Stomach (tissue), 9 donors: ENCODE data around the gene DISC1. TPM values are rescaled to one million over a fixed set of nuclear protein-coding genes. Genes with fewer than 3 reads are reported as not detected.

Experiments used
- DNase-seq, 2 donors: peaks; one replicate each; pipeline versions ENCODE4 v3.0.0 to v3.0.0-alpha.2; 2013 to 2019
- H3K27ac ChIP-seq, 5 donors: fragments of 200-600 bp in 4 of 5; sonication (generic) in 4 of 5; one replicate each; pipeline ENCODE4 v1.5.1; 2013 to 2019; ENCODE audit warnings: mild to moderate bottlenecking in 1 of 5, moderate library complexity in 1 of 5
- H3K27me3 ChIP-seq, 3 donors: fragments of 200-600 bp; sonication (generic); one replicate each; pipeline ENCODE4 v1.5.1; 2017 to 2019; ENCODE audit warnings: mixed run types in 1 of 3
- H3K36me3 ChIP-seq, 4 donors: fragments of 200-600 bp; sonication (generic); 1 replicate in 3 of 4; 2 replicates in 1 of 4; pipeline ENCODE4 v1.5.1; 2016 to 2019
- H3K4me1 ChIP-seq, 4 donors: fragments of 200-600 bp; sonication (generic); one replicate each; pipeline ENCODE4 v1.5.1; 2016 to 2019
- H3K4me3 ChIP-seq, 4 donors: fragments of 200-600 bp; sonication (generic) in 3 of 4; one replicate each; pipeline ENCODE4 v1.5.1; 2016 to 2019; ENCODE audit warnings: mild to moderate bottlenecking in 1 of 4
- H3K9me3 ChIP-seq, 4 donors: fragments of 200-600 bp; sonication (generic); one replicate each; pipeline ENCODE4 v1.5.1; 2016 to 2019
- EP300 ChIP-seq: sonication (generic); formaldehyde crosslinking; IDR thresholded peaks from one replicate; pipeline ENCODE4 v1.6.1; 2017; ENCODE audit warnings: antibody characterized with exemption
- POLR2A ChIP-seq, 4 donors: fragments of 450-650 bp; IDR thresholded peaks; one replicate each; pipeline ENCODE4 v1.6.1; 2016; ENCODE audit warnings: antibody characterized with exemption in 4 of 4, control low read depth in 2 of 4, mild to moderate bottlenecking in 1 of 4, moderate library complexity in 1 of 4
- POLR2AphosphoS5 ChIP-seq, 3 donors: sonication (generic); formaldehyde crosslinking; IDR thresholded peaks; one replicate each; pipeline ENCODE4 v1.6.1; 2016; ENCODE audit warnings: antibody characterized with exemption in 3 of 3
- WGBS, 5 donors: extraction: QIAGEN DNeasy Blood & Tissue Kit in 3 of 5; methylation state at CpG; one replicate each; pipeline versions ENCODE4 v1.1.5 to v1.1.7; 2013 to 2018; 5-methylcytosine and 5-hydroxymethylcytosine counted together
- intact Hi-C: fragments of 100-400 bp; cut with DNase I; formaldehyde crosslinking; loops from one replicate; pipeline ENCODE4 v1.15.1; 2023; ENCODE audit warnings: low total_unique reads
- polyA plus RNA-seq, 3 donors: library from polyadenylated mRNA; stranded (reverse); fragments of 200-250 nt; gene quantifications; one replicate each; pipeline ENCODE4 v1.2.3, GENCODE V29; 2013
- total RNA-seq, 5 donors: library from RNA; depleted of rRNA; stranded (reverse); fragments of >200 nt; gene quantifications; one replicate each; pipeline versions ENCODE4 v1.1.0 to v1.2.3, GENCODE V29; 2014 to 2016
- TF ChIP-seq, protein P1 (sequence below), 7 experiments: fragments of 450-650 bp in 4 of 7; fragments of 200-600 bp in 3 of 7; sonication (generic) in 3 of 7; IDR thresholded peaks; one replicate each; pipeline ENCODE4 v1.5.1; 2016 to 2019; ENCODE audit warnings: antibody characterized with exemption in 7 of 7, control low read depth in 2 of 7, mild to moderate bottlenecking in 1 of 7
- donor health status: healthy with polysubstance abuse.
- donor health status: Bipolar disorder and iron deficiency.
- donor health status: healthy.

The DISC1 gene
- total and polyA plus RNA-seq, 8 donors = 0.43 to 29.8 (median 1.6) TPM

DNA sequence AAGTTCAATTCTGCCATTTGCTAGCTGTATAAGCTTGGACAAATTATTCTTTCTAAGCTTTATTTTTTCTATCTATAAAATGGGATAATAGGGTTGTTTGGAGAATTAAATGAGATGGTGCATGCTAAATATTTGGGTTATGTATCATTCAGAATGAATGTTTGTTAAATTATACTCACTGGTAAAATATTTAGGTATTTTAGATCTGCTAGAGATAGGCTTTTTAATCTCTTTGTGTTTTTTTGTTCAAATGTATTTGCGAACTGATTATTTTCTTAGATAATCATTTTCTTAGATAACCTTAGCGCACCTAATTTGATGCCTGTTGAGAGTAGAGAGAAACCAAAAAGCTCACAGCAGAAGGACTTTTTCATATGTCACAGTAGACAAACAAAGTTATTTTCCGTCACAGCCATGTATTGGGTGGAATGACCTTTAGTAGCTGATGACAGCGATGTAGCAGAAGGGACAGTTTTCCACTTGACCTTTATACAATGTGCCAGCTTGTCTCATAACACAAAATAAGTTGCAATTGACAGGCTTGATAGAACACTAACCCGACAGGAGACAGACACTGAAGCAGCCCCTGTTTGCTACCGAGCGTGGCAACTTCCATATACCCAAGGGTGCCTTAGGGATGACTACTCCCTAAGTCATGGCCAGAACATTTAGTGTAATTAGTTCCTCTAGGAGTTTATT, 93.0 kb downstream of the DISC1 start:
- H3K9me3 ChIP-seq = no peaks in the 10 kb centered on the region
- intact Hi-C loops = no loop called here
- no peaks in the 10 kb centered on the region for H3K36me3 ChIP-seq
- no peak overlapping the region for H3K4me3 ChIP-seq
- H3K27ac ChIP-seq = no peak overlapping the region
- 91 to 93% (median 92%) methylated on average over 7 of the region's 7 CpGs for WGBS, 5 donors
- no peaks in the 10 kb centered on the region for H3K27me3 ChIP-seq
- DNase-seq = no peak
- no peaks in the 10 kb centered on the region for H3K4me1 ChIP-seq
- TF ChIP-seq POLR2AphosphoS5 (IDR thresholded peaks at IDR 0.05) = no peak
- TF ChIP-seq EP300 = no peak
- TF ChIP-seq, protein P1, sequence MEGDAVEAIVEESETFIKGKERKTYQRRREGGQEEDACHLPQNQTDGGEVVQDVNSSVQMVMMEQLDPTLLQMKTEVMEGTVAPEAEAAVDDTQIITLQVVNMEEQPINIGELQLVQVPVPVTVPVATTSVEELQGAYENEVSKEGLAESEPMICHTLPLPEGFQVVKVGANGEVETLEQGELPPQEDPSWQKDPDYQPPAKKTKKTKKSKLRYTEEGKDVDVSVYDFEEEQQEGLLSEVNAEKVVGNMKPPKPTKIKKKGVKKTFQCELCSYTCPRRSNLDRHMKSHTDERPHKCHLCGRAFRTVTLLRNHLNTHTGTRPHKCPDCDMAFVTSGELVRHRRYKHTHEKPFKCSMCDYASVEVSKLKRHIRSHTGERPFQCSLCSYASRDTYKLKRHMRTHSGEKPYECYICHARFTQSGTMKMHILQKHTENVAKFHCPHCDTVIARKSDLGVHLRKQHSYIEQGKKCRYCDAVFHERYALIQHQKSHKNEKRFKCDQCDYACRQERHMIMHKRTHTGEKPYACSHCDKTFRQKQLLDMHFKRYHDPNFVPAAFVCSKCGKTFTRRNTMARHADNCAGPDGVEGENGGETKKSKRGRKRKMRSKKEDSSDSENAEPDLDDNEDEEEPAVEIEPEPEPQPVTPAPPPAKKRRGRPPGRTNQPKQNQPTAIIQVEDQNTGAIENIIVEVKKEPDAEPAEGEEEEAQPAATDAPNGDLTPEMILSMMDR (IDR thresholded peaks at IDR 0.05) = no peak
- TF ChIP-seq POLR2A (IDR thresholded peaks at IDR 0.05) = no peak

DNA sequence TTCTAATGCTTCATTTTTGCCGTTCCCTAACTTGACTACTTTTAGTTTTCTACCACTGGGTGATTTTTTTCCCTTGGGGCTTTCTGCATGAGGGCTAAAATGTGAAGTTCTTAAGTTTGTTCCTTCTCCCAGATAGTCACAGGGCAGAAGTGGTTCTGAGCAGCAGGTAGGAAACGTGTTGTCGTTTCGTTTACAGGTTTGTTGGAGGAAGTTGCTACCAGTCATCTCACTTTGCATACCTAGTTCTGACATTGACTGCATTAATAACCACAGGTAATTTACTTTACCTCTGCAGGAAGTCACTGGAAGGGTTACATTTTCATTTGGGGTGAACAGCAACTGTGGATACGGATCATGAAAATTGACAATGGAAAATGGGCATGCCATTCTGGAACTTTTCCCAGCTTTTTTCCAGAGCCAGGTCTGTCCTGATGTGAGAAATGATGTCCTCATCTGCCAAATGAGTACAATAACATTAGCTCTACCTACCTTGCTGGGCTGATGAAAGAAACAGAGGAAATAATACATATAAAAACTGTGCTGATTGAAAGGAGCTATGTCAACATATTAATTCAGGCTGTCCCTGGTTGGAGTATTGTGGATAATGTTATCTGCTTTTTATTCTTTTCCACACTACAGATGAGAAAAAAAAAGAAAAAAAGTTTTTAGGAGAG, 94.2 kb downstream of the DISC1 start:
- TF ChIP-seq, protein P1 (IDR thresholded peaks at IDR 0.05) = no peak
- TF ChIP-seq POLR2A (IDR thresholded peaks at IDR 0.05) (no peak), POLR2AphosphoS5 (IDR thresholded peaks at IDR 0.05) (no peak), EP300 (no peak)
- Histone ChIP-seq H3K36me3 (no peaks in the 10 kb centered on the region), H3K4me3 (no peak overlapping the region), H3K4me1 (no peaks in the 10 kb centered on the region), H3K9me3 (no peaks in the 10 kb centered on the region), H3K27ac (no peak overlapping the region), H3K27me3 (no peaks in the 10 kb centered on the region)
- 81 to 85% (median 83%) methylated on average over 5 of the region's 5 CpGs for WGBS, 5 donors
- DNase-seq = no peak
- intact Hi-C loops = no loop called here

DNA sequence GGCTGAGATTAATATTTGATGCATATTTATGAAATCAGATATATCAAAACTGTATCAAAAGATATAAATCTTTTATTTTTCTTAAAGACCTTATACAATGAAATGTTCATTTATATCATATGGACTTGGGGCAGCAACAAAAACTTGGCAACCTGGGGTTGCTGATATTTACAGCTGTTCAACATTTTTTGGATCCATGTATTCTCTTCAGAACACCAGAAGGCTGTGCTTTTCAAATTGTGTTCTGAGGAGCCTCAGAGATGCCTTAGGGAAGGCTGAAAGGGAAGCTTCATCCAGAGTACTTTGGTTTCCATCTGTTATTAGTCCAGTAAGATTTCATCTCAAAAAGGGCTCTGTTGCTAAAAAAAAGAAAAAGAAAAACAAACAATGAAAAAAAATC, 94.8 kb downstream of the DISC1 start:
- H3K27me3 ChIP-seq = no peaks in the 10 kb centered on the region
- TF ChIP-seq POLR2A (IDR thresholded peaks at IDR 0.05) (no peak), POLR2AphosphoS5 (IDR thresholded peaks at IDR 0.05) (no peak), EP300 (no peak)
- TF ChIP-seq, protein P1 (IDR thresholded peaks at IDR 0.05) = no peak
- intact Hi-C loops = no loop called here
- H3K27ac ChIP-seq = no peak overlapping the region
- no peaks in the 10 kb centered on the region for H3K36me3 ChIP-seq
- no peaks in the 10 kb centered on the region for H3K9me3 ChIP-seq
- H3K4me1 ChIP-seq = no peaks in the 10 kb centered on the region
- H3K4me3 ChIP-seq = no peak overlapping the region
- no peak for DNase-seq

DNA sequence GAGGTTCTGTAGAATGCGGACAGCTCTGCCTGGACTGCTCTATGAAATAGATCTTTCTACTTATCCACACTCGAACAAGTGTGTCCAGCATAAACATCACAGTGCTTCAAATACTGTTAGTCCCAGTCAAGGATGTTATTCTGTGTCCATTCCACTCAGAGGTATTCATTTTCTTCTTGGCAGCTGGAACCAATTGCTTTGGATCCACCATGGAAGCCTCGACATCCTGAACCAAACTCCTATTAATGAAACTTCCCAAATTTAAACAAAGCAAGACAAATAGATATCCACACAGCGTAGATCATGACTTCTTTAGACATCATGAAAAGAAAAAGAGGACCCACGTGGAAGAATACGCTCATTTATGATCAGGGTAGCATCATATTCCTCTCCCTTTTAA, 95.8 kb downstream of the DISC1 start:
- TF ChIP-seq, protein P1 (IDR thresholded peaks at IDR 0.05) = no peak
- TF ChIP-seq POLR2A (IDR thresholded peaks at IDR 0.05) (no peak), EP300 (no peak), POLR2AphosphoS5 (IDR thresholded peaks at IDR 0.05) (no peak)
- H3K36me3 ChIP-seq = no peaks in the 10 kb centered on the region
- no peak overlapping the region for H3K27ac ChIP-seq
- H3K4me1 ChIP-seq = no peaks in the 10 kb centered on the region
- DNase-seq = no peak
- H3K27me3 ChIP-seq = no peaks in the 10 kb centered on the region
- 86 to 93% (median 93%) methylated on average over 6 of the region's 6 CpGs for WGBS, 5 donors
- no peaks in the 10 kb centered on the region for H3K9me3 ChIP-seq
- intact Hi-C loops = no loop called here
- H3K4me3 ChIP-seq = no peak overlapping the region
